Measurements from ENCODE around the gene BBS2.

Gene BBS2, protein sequence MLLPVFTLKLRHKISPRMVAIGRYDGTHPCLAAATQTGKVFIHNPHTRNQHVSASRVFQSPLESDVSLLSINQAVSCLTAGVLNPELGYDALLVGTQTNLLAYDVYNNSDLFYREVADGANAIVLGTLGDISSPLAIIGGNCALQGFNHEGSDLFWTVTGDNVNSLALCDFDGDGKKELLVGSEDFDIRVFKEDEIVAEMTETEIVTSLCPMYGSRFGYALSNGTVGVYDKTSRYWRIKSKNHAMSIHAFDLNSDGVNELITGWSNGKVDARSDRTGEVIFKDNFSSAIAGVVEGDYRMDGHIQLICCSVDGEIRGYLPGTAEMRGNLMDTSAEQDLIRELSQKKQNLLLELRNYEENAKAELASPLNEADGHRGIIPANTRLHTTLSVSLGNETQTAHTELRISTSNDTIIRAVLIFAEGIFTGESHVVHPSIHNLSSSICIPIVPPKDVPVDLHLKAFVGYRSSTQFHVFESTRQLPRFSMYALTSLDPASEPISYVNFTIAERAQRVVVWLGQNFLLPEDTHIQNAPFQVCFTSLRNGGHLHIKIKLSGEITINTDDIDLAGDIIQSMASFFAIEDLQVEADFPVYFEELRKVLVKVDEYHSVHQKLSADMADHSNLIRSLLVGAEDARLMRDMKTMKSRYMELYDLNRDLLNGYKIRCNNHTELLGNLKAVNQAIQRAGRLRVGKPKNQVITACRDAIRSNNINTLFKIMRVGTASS

DNA sequence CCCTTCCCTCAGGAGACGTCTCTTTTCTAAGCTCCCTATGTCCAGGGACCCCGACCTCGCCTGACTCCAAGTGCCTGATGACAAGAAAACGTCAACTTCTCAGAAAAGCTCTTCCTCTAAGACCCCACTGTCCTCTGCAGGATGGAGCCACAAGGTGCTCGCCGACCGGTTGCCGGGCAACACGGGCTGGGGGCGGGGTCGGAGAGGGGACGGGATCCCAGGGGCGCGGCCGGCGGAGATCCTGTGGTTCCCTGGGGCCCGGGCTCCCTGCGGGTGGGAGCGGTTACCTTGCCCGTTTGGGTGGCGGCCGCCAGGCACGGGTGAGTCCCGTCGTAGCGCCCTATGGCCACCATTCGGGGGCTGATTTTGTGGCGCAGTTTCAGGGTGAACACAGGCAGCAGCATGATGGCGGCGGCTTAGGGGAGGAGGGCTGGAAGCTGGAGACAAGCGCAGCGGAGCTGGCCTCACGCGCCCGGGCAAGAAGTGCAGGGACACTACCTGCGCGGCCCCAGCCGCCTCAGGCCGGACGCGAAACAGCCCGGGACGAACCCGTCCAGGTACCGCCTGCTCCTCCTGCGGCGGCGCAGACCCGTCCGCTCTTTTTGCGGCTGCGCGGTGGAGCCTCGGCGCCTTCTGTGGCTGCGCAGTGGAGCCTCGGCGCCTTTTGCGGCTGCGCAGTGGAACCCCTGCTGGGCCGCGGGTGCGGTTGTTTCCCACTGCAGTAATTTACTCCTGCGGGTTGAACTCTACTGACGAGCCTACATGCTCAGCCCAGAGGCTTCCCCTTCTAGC lies at the start of gene BBS2:
Gene BBS2 (minus strand): TSS at position 566 of the 792 bp plus-strand sequence. CDS start 162 bp downstream, at position 404.
- FAIRE-seq: no peak

DNA sequence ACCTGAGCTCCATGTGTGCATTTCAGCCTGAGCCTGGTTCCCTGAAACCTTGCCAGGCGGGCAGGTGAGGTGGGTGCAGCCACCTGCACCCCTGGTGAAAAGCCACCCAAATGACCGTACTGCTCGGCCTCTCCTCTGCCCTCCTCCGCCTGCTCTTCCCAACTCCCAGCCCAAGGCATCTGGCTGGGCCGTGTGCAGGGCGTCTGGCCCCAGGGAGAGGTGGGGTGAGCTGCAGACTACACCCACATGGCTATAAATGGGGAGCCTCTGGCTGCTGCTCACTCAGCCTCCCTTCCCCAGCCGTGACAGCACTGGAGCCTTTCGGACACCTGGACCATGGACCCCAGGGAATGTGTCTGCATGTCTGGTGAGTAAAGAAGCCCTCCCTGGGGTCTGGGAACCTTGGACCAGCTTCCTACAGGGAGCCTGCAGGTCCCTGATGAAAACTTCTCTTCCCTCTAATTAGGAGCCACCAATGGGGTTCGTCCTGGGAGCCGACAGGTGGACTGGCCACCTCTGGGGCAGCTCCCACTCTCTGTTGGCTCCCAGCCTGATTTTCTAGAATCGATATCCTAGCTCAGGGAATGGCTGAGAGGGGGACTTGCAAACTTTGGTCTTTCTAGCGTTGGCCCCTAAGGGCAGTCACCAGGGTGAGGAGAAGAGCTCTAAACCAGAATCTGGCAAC lies 45.1 kb upstream of the BBS2 start, which contains the start of gene MT4:
Gene MT4 (plus strand): TSS at position 281 of the 685 bp plus-strand sequence. CDS start 56 bp downstream, at position 337.
- no peak for FAIRE-seq

DNA sequence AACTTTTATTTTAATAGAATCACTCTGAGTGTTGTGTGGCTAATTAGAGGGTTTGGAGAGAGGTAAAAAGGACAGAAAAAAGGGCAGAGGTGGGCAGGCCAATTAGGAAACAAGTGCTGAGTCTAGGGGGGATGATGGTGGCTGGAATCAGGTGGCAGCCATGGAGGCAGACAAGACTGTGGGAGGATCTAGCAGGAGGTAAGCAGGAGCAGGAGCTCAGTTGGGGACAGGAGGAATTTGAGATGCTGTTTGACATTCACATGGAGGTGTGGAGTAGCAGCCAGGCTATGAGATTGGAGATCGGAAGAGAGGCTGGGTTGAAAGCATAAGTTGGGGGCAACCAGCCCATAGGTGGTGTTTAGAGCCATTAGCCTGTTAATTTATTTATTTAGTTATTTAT lies 41.3 kb upstream of the BBS2 start:
- FAIRE-seq: no peak

DNA sequence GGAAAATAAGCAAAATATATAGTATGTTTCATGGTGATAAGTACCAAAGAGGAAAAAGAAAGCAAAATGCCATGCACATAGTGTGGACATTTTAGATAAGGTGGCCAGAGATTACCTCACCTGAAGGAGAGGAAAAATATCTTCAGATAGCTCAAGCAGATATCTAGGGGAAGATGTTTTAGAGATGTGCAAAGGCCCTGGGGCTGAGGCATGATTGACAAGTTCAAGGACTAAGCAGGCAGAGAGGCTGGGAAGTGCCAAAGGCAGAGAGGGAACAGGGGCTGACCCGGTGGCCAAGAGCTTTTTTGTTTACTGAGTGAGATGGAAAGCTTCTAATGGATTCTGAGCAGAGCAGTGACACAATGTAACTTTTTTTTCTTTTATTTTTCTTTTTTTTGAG lies 40.6 kb upstream of the BBS2 start:
- FAIRE-seq: no peak

DNA sequence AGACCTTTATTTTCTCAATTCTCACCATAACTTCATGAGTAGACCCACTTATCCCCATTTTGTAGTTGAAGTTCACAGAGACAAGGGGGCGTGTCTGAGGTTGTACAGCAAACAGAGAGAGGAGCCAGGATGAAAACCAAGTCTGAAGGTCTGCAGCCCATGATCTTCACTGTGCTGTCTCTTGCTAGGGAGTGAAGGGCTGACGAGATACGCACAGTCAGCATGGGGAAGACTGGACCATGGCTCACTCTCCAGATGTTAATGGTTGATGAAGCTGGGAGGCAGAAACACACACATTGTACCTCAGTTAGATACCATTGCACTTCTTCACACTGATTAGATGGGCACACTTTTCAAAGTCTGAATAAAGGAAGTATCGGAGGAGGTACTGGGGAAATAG lies 39.3 kb upstream of the BBS2 start:
- FAIRE-seq: no peak

DNA sequence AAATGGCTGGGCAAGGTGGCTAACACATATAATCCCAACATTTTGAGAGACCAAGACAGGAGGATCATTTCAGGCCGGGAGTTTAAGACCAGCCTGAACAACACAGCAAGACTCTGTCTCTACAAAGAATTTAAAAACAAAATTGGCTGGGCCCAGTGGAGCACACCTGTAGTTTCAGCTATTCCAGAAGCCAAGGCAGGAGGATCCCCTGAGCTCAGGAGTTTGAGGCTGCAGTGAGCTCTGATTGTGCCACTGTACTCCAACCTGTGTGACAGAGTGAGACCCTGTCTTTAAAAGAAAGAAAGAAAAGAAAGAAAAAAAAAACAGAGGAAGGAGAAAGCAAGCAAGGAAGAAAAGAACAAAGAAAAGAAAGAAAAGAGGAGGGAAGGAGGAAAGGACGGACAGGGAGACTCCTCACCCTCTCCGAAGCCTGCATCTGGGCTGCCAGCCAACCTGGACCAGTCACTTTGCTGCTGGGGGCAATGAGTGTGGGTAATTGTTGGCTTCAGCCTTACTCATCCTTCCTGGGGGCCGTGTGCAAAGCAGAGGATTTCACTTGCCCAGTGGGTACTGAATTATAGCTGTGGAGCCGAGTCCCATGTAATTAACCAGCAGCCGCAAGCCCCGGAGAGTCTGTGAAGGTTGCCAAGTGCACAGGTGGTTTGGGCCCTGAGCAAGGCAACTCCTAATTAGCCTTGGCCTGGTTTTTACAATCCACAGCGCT lies 38.4 kb upstream of the BBS2 start:
- no peak for FAIRE-seq

DNA sequence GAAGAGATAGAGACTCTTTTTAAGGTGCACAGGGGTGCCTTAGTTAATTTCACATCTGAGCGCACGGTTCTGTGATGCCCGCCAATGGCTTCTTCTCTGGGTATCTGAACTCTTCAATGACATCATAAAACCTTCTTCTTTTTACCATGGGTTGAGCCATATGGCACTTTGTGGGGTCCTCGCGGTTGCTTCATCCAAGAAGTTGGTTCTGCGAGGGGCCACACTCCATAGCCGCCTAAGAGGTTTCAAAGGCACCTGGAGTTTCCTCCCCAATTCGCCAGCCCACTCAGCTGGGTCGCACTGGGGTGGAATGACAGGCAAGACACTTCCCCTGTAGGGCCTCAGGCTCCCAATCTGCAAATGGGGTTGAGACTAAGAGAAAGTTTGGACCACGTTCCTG lies 34.6 kb upstream of the BBS2 start:
- no peak for FAIRE-seq

DNA sequence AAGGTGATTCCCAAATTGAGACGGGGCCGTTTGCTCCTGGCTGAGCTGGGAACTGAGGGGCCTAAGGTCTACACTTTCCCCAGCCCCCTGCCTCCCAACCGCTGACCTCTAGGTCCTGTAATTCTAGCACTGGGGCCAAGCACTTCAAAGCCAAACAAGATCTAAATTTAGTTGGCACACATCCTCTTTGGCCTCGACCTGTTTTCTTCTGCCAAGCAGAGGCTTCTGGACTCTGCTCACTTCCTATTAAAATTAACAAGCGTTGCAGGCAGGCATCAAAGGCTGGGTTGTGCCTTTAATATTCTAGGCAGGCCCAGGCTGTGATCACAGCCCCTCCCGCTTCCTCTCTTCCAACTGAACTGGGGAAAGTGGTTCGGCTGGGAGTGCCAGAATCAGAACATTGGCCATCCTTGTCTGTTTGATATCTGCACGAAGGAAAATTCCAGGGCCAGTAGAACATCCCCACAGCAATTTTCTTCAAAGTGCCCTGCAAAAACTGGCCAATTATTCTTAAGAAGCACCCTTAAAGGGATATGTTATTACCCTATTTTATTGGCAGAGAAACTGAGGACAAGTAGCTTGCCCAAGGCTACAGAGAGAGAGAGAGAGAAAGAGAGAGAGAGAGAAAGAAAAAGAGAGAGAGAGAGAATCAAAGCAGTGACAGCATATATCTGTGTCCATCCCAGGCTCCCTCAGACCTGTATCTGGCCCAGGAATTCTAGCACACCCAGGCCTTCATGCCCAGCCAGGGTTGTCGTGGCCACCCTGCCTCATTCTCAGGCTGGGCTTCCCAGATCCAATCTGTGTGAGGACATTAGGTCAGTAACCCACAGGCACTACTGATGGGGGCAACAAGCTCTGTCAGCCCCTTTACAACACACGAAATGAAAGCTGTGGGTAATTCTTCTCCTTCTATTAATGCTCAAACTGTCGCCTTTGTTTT lies 32.2 kb upstream of the BBS2 start:
- FAIRE-seq: no peak

DNA sequence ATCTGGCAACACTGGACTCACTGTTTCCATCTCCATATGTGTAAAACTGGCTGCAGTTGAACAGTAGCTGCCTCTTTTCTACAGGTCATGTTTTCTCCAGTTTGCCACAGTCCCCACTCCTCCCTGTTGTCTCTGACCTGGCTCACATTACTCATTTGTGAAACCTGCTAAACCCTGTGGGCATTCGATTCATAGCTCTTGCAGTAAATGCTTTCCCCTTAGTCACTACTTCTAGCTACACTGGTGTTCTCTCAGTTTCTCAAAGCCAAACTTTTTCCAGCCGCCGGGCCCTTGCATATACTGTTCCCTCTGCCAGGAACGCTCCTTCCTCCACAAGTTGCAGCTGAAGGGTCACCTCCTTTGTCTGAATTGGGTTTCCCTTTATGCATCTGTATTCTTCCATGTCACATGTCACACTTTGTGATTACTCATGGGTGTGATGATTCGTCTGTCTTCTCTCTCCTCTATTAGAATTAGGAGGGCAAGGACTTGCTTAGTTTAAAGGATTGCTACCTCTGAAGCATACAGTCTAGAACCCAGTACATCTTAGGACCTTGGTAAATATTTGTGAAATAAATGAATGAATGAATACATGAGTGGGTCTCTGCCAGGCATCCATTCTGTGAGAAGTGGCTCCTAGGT lies 30.0 kb upstream of the BBS2 start:
- no peak for FAIRE-seq

DNA sequence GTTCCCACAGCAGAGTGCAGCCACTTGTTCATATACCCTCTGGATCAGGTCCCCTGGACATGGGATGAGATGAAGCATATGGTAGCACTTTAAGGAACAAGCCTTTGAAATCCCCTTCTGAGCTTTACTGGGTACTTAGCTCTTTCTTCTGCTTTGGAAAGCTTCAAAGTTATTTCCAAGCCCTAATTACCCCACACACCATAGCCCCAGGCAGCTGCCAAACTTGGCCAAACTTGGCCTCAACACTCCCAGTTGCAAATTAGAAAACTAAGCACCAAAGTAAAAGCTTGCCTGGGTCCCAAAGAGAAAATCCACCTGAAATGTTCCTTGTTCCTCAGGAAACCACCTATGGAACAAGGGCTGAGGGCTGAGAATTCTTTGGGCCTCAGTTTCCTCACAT lies 29.3 kb upstream of the BBS2 start:
- no peak for FAIRE-seq

DNA sequence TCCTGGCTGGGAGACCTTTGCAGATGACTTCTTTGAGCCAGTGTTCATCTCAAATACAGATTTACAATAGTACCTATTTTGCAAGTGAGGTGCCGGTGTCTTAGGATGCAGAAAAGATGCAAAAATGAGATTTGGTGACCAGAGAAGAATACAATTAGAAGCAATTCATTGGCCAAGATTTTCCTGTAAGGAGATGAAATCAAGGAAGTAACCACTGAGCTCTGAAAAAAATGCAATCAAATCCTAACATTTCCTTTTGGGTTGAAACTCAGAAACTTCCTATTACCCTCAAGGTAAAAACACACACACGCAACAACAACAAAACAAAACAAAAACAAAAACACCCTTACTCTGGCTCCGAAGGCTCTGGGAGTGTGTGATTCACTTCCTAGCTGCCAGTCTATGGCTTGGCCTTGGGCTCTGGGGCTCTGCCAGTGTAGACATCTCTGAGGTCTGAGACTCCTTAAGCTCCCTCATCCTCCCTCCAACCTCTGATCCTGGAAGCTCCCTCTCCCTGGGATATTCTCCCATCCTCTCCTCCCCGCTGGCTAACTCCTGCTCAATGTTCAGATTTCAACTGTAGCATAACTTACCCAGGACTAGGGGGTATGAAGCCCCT lies 28.2 kb upstream of the BBS2 start:
- FAIRE-seq: no peak

DNA sequence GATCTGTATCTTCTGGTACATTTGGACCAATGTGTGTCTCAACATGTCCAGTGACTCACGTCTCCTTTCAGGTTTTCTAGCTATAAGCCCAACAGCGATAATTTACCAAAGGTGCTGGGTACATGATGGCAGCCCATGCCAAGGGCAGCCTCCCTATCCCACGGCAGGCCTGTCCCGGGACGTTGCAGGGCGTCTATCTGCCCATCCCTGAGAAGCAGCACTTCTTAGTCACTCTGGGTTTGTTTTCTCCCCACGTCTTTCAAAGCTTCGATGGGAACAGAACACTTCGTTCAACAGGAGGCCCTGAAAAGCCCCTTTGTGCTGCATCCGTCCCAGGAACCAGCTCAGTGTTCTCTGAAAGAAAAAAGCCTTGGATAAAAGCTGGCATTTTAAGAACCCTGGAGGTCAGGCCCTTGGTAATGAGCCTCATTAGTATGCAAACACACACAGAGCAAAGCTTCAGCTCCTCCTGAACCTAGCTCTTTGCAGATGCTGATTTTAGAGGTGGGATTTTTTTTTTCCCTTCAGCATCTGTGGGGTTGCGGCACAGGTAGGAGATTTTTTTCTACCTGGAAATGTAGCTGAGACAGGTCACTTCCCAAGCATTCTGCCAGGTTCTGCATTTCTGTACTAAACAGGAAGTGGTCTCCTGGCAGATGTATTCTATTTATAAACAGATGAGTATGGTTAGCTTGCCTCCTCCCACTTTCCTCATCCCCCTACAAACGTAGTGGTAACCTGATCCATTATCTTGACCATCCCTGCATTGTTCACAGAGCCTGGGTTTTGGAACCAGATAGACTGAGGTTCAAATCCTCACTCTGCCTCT lies 27.5 kb upstream of the BBS2 start:
- FAIRE-seq: no peak

DNA sequence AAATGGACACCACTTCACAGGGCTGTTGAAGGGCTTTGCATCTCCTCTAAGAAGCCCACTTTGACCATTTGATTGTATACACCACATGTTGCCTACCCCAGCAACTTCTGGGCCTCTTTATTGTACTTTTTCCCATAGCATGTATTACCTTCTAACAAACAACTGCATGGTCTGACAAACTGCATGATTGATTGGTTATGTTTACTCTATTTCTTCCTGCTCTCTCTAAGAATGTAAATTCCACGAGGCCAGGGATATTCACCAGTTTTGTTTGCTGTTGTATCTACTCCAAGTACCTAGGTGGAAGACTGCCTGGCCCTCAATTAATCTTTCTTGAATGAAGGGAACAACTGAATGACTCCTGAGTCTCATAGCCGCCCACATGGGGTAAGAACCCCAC lies 22.2 kb upstream of the BBS2 start:
- no peak for FAIRE-seq

DNA sequence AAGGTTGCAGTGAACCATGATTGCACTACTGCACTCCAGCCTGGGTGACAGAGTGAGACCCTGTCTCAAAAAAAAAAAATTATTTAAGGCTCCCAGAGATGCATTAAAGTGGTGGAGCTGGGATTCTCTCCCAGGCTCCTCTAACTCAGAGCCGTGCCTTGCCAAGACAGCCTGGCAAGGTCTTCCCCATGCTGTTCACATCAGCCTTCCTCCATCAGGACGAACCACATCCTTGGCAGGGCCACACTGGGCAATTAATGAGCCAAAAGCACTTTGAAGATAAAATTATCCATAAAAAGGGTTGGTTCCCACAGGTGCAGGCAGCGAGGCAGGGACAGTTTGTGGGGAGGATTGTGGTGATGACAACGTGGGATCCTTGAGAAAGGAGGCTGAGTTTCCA lies 19.8 kb upstream of the BBS2 start:
- no peak for FAIRE-seq

DNA sequence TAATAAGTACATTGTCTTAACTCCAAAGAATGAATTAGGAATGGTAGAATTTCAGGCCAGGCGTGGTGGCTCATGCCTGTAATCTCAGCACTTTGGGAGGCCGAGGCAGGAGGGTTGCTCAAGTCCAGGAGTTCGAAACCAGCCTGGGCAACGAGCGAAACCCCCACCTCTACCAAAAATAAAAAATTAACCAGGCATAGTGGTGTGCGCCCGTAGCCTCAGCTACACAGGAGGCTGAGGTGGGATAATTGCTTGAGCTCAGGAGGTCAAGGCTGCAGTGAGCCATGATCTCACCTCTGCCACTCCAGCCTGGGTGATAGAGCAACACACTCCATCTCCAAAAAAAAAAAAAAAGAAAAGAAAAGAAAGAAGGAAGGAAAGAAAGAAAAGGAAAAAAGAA lies 18.5 kb upstream of the BBS2 start:
- no peak for FAIRE-seq

DNA sequence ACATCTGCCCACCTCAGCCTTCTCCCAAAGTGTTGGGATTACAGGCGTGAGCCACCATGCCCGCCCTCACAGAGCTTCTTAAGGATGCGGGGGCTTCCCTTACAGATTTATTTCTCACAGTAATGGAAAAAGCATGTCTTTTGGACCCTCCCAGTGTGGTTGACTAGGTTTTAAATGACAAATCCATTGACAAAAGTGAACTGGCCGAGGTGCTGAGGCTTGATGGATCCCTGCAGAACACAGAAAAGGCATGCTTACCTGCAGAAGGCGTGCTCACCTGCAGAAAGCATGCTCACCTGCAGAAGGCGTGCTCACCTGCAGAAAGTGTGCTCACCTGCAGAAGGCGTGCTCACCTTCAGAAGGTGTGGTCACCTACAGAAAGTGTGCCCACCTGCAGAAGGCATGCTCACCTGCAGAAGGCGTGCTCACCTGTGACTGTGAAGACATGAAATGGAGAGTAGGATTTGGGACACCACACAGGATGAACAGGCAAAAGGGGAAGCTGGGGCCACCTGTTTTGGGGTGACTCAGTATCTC lies 15.1 kb upstream of the BBS2 start:
- FAIRE-seq: no peak

DNA sequence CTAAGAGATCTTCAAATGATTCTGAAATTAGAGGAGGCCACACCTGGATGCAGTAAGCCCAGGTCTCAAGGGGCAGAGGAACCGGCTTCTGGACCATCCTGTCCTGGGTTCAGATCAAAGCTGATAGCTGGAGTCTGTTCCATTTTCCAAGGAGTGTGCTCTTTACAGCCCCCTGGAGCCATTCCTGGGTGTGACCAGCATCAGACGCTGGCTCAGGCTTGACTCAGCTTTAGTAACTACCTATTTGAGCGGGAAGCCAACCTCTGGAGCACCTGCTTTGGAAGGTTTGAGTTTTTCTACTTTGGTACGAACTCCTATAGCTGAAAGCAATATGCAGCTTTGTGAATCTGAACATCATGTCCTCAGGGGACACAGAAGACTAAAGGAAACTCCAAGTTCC lies 12.9 kb upstream of the BBS2 start:
- FAIRE-seq: no peak

DNA sequence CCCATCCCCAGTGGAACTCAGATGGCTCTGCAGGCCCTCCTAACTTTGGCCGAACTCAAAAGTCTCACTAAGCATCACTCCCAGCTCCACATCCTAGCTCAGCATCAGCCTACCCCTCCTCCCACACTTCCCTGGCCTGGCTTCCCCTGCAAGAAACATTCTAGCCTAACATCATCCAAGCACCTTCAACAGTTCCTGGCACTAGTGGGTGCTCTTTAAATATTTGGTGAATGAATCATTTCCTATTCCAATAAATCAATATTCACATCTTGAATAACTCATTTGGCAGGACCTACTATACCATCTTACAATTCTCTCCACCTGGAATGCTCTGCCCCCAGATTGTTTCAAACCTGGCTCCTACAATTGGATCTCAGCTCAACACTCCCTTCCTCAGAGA lies 11.0 kb upstream of the BBS2 start:
- FAIRE-seq: no peak

DNA sequence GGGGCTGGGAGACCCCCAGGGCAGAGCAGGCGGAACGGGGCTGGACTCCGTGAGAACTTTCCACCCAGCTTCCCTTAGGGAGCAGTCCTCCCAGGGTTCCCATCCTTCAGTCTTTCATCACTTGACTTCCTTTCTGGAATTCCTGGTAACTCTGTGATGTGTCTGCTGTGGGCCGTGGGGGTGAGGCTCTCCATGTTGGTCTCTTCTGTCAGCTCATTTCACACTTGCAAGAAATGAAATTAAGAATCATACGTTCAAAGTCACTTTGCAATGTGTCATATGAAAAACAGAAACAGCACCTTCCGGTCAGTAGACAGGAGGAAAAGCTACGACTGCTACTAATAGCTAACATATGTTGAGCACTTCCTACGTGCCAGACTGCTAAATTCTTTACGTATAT lies 5.4 kb upstream of the BBS2 start:
- FAIRE-seq: no peak

Data from TTC549 (cell line).